ENCODE results near the gene CNGB1. TPM values are rescaled to one million over a fixed set of nuclear protein-coding genes. Genes with fewer than 3 reads are reported as not detected.
A peak's percentile ranks its signal among the peaks of the same experiment; 100 is the strongest.

CNGB1 gene
- total RNA-seq, 3 donors from 2014 or later, result 0.14 to 2.0 (median 0.55) TPM

GRCh38 chr16:57986196-57986595 lies 15.3 kb upstream of the CNGB1 start:
- Histone ChIP-seq H3K36me3 (ENCODE audit: low read depth) (no peaks in the 10 kb centered on the region), H3K4me3 (no peak overlapping the region), H3K9me3 (no peaks in the 10 kb centered on the region), H3K4me1 (ENCODE audit: low read depth) (no peaks in the 10 kb centered on the region)
- TF ChIP-seq CTCF (IDR thresholded peaks at IDR 0.05), result no peak
- ATAC-seq (no peak), DNase-seq (peak in 1 of 3 donors; percentile 12)
- intact Hi-C loops (cut with DNase I, micrococcal nuclease), result no loop called here

- ATAC-seq (peak; percentile 41), DNase-seq (peak in 1 of 3 donors; percentile 41)
- intact Hi-C loops (cut with DNase I, micrococcal nuclease), result no loop called here
- H3K9me3 ChIP-seq, result no peaks in the 10 kb centered on the region
- no peaks in the 10 kb centered on the region for H3K4me1 ChIP-seq (ENCODE audit: low read depth)
- no peaks in the 10 kb centered on the region for H3K36me3 ChIP-seq (ENCODE audit: low read depth)
- no peak overlapping the region for H3K4me3 ChIP-seq
- TF ChIP-seq CTCF (IDR thresholded peaks at IDR 0.05), result no peak
These were observed 14.6 kb upstream of the CNGB1 start for GRCh38 chr16:57985204-57986181.

- Histone ChIP-seq H3K4me3 (no peak overlapping the region), H3K9me3 (no peaks in the 10 kb centered on the region), H3K36me3 (ENCODE audit: low read depth) (no peaks in the 10 kb centered on the region), H3K4me1 (ENCODE audit: low read depth) (no peaks in the 10 kb centered on the region)
- peak; percentile 94 for ATAC-seq
- DNase-seq, result peak; percentile 75 to 89 (median 84)
- intact Hi-C loops (cut with DNase I, micrococcal nuclease), result no loop called here
- TF ChIP-seq CTCF (IDR thresholded peaks at IDR 0.05), result no peak
These were observed 13.7 kb upstream of the CNGB1 start for GRCh38 chr16:57984443-57985203.

- H3K36me3 ChIP-seq (ENCODE audit: low read depth), result no peaks in the 10 kb centered on the region
- ATAC-seq (no peak), DNase-seq (no peak)
- no peaks in the 10 kb centered on the region for H3K4me1 ChIP-seq (ENCODE audit: low read depth)
- intact Hi-C loops (cut with DNase I, micrococcal nuclease), result no loop called here
- H3K4me3 ChIP-seq, result no peak overlapping the region
- no peak for TF ChIP-seq CTCF (IDR thresholded peaks at IDR 0.05)
- no peaks in the 10 kb centered on the region for H3K9me3 ChIP-seq
These were observed 11.5 kb upstream of the CNGB1 start for GRCh38 chr16:57982385-57982784.

GRCh38 chr16:57981636-57982035 lies 10.7 kb upstream of the CNGB1 start:
- no peaks in the 10 kb centered on the region for H3K4me1 ChIP-seq (ENCODE audit: low read depth)
- H3K4me3 ChIP-seq, result no peak overlapping the region
- DNase-seq (no peak), ATAC-seq (no peak)
- no peaks in the 10 kb centered on the region for H3K9me3 ChIP-seq
- TF ChIP-seq CTCF (IDR thresholded peaks at IDR 0.05), result no peak
- H3K36me3 ChIP-seq (ENCODE audit: low read depth), result no peaks in the 10 kb centered on the region
- intact Hi-C loops (cut with DNase I, micrococcal nuclease), result no loop called here

Measured in mucosa of descending colon (tissue), 3 donors.